SU-DHL-6 (cell line): Measurements from ENCODE around the gene UCN3.

Source experiments
- H2AFZ ChIP-seq: fragments of 200-600 bp; sonication (generic); 2 replicates; pipeline ENCODE4 v1.6.1; 2014; ENCODE audit warnings: low read depth, mild to moderate bottlenecking, moderate library complexity, mixed read lengths, antibody characterized with exemption, low read length; ENCODE audit not compliant: severe bottlenecking
- H3F3A ChIP-seq: fragments of 200-600 bp; shearing (Covaris generic); 2 replicates; pipeline ENCODE4 v1.6.0; 2016; ENCODE audit warnings: antibody characterized with exemption, mild to moderate bottlenecking; ENCODE audit not compliant: insufficient read depth
- H3K27ac ChIP-seq: fragments of 200-600 bp; sonication (generic); 2 replicates; pipeline ENCODE4 v1.5.1; 2016; ENCODE audit warnings: low read depth, mild to moderate bottlenecking, low read length, moderate library complexity, mixed read lengths
- H3K27me3 ChIP-seq: fragments of 200-600 bp; sonication (generic), shearing (Covaris generic); 2 replicates; pipeline ENCODE4 v1.6.0; 2014; ENCODE audit warnings: mild to moderate bottlenecking, low read length
- H3K36me3 ChIP-seq: fragments of 200-600 bp; sonication (generic); 2 replicates; pipeline ENCODE4 v1.6.1; 2014; ENCODE audit warnings: mild to moderate bottlenecking, low read length, mixed read lengths
- H3K4me2 ChIP-seq: fragments of 300-600, 200-600 bp; shearing (Covaris generic), sonication (generic); 2 replicates; pipeline ENCODE4 v1.6.0; 2014; ENCODE audit warnings: low read length, low read depth, mild to moderate bottlenecking; ENCODE audit not compliant: poor library complexity, severe bottlenecking
- H3K4me3 ChIP-seq: fragments of 200-600 bp; sonication (generic); 2 replicates; pipeline ENCODE4 v1.5.1; 2014; ENCODE audit warnings: antibody characterized with exemption, low read length, mild to moderate bottlenecking, mixed read lengths; ENCODE audit not compliant: insufficient read depth, poor library complexity, severe bottlenecking
- H3K79me2 ChIP-seq: fragments of 200-600 bp; sonication (generic); 2 replicates; pipeline ENCODE4 v1.6.1; 2014; ENCODE audit warnings: mild to moderate bottlenecking, low read length, moderate library complexity; ENCODE audit not compliant: insufficient read depth
- H3K9ac ChIP-seq: fragments of 200-600 bp; sonication (generic); 2 replicates; pipeline ENCODE4 v1.7.0; 2014; ENCODE audit warnings: mild to moderate bottlenecking, low read length
- H3K9me2 ChIP-seq: fragments of 200-600 bp; sonication (generic); replicated peaks from 2 replicates; pipeline ENCODE4 v1.6.1; 2014; ENCODE audit warnings: low read length; ENCODE audit not compliant: insufficient read depth
- H3K9me3 ChIP-seq: fragments of 200-600 bp; sonication (generic); 2 replicates; pipeline ENCODE4 v1.6.1; 2014; ENCODE audit warnings: low read length, mixed read lengths; ENCODE audit not compliant: insufficient read depth
- H4K20me1 ChIP-seq: fragments of 200-600 bp; sonication (generic); 2 replicates; pipeline ENCODE4 v1.6.1; 2014; ENCODE audit warnings: low read depth, mild to moderate bottlenecking, antibody characterized with exemption, low read length, moderate library complexity, mixed read lengths
- CTCF ChIP-seq: fragments of 200-600 bp; sonication (generic); IDR thresholded peaks from one replicate; pipeline ENCODE4 v1.5.1; 2017; ENCODE audit warnings: antibody characterized with exemption, mild to moderate bottlenecking, low read length, moderate library complexity; ENCODE audit not compliant: insufficient read depth, poor library complexity, severe bottlenecking
- EZH2phosphoT487 ChIP-seq: fragments of 200-600 bp; sonication (generic), shearing (Covaris generic); conservative IDR thresholded peaks from 2 replicates; pipeline ENCODE4 v1.6.1; 2018; ENCODE audit warnings: mild to moderate bottlenecking, antibody characterized with exemption, low read length, moderate library complexity, mixed read lengths

The UCN3 gene

GRCh38 chr10:5395168-5395567 lies 30.4 kb downstream of the UCN3 start:
- no peaks in the 10 kb centered on the region for H3K36me3 ChIP-seq
- H4K20me1 ChIP-seq, result no peaks in the 10 kb centered on the region
- H3K79me2 ChIP-seq, result no peaks in the 10 kb centered on the region
- no peak overlapping the region for H3K27ac ChIP-seq
- H2AFZ ChIP-seq, result no peak overlapping the region
- H3K9me3 ChIP-seq, result peaks cover 16% of the 10 kb centered on the region; the same call in 1 of the 2 replicates
- H3F3A ChIP-seq, result no peaks in the 10 kb centered on the region
- H3K27me3 ChIP-seq, result no peaks in the 10 kb centered on the region
- H3K9me2 ChIP-seq, result no peaks in the 10 kb centered on the region
- H3K9ac ChIP-seq, result no peak overlapping the region
- H3K4me2 ChIP-seq, result no peak overlapping the region
- TF ChIP-seq CTCF, result no peak
- no peak for TF ChIP-seq EZH2phosphoT487
- no peak overlapping the region for H3K4me3 ChIP-seq

GRCh38 chr10:5396556-5397300 lies 32.0 kb downstream of the UCN3 start:
- H3K79me2 ChIP-seq, result no peaks in the 10 kb centered on the region
- no peaks in the 10 kb centered on the region for H4K20me1 ChIP-seq
- H3K9me3 ChIP-seq, result 0 out of 2 replicates have a peak, but pooled peaks cover 3% of the 10 kb centered on the region

GRCh38 chr10:5399332-5399731 lies 34.6 kb downstream of the UCN3 start:
- H3K79me2 ChIP-seq, result no peaks in the 10 kb centered on the region
- no peaks in the 10 kb centered on the region for H3K36me3 ChIP-seq
- H3F3A ChIP-seq, result no peaks in the 10 kb centered on the region
- no peak for TF ChIP-seq CTCF
- no peak for TF ChIP-seq EZH2phosphoT487
- no peaks in the 10 kb centered on the region for H3K9me3 ChIP-seq
- no peak overlapping the region for H3K27ac ChIP-seq
- H4K20me1 ChIP-seq, result no peaks in the 10 kb centered on the region
- no peaks in the 10 kb centered on the region for H3K27me3 ChIP-seq
- H3K4me2 ChIP-seq, result no peak overlapping the region
- H3K9ac ChIP-seq, result no peak overlapping the region
- H3K4me3 ChIP-seq, result no peak overlapping the region
- no peaks in the 10 kb centered on the region for H3K9me2 ChIP-seq
- H2AFZ ChIP-seq, result no peak overlapping the region

More at GRCh38 chr10:5396556-5397300, 32.0 kb downstream of the UCN3 start:
- Histone ChIP-seq H2AFZ (no peak overlapping the region), H3K27ac (no peak overlapping the region), H3K36me3 (no peaks in the 10 kb centered on the region), H3K9ac (no peak overlapping the region), H3K9me2 (no peaks in the 10 kb centered on the region), H3K27me3 (no peaks in the 10 kb centered on the region), H3K4me2 (no peak overlapping the region), H3K4me3 (no peak overlapping the region), H3F3A (no peaks in the 10 kb centered on the region)
- no peak for TF ChIP-seq CTCF
- TF ChIP-seq EZH2phosphoT487, result no peak
